Cerebellar cortex (tissue), 1 donor: ENCODE data around the gene TAS2R10.
"Not testable (repeated sequence)": the region's sequence is repeated elsewhere in the genome, so short reads cannot be mapped to it uniquely, and the experiment has no call there.

Experiments used
- DNase-seq: peaks from one replicate; pipeline ENCODE4 v3.0.0-alpha.2; 2015; ENCODE audit warnings: low spot score

TAS2R10 gene

GRCh38 chr12:10826258-10826657 lies at the start of gene TAS2R10:
Gene TAS2R10, minus strand, starts transcription at chr12:10826358. Its CDS starts 89 bp downstream, at chr12:10826269.
- DNase-seq = no peak

- DNase-seq = no peak
These were observed 47.2 kb upstream of the TAS2R10 start for GRCh38 chr12:10873378-10873777.

GRCh38 chr12:10867381-10867780 lies 41.2 kb upstream of the TAS2R10 start:
- DNase-seq = no peak

GRCh38 chr12:10863512-10864218 lies 37.5 kb upstream of the TAS2R10 start:
- no peak for DNase-seq

- no peak for DNase-seq
These were observed 35.2 kb upstream of the TAS2R10 start for GRCh38 chr12:10861366-10861765.

- DNase-seq = no peak
These were observed 29.6 kb upstream of the TAS2R10 start for GRCh38 chr12:10855807-10856206.

- no peak for DNase-seq
These were observed 27.6 kb upstream of the TAS2R10 start for GRCh38 chr12:10853776-10854175.

GRCh38 chr12:10851243-10851858 lies 25.2 kb upstream of the TAS2R10 start:
- no peak for DNase-seq

GRCh38 chr12:10849425-10849878 lies 23.3 kb upstream of the TAS2R10 start, which contains the start of gene PRR4:
Gene PRR4, minus strand, starts transcription at chr12:10849475. Its CDS starts 38 bp downstream, at chr12:10849437.
- no peak for DNase-seq

GRCh38 chr12:10847744-10848143 lies 21.6 kb upstream of the TAS2R10 start:
- DNase-seq = no peak

- DNase-seq = no peak
These were observed 16.7 kb upstream of the TAS2R10 start for GRCh38 chr12:10842862-10843261.

- DNase-seq = no peak
These were observed 12.3 kb upstream of the TAS2R10 start for GRCh38 chr12:10838461-10838860.

- no peak for DNase-seq
These were observed 3.8 kb upstream of the TAS2R10 start for GRCh38 chr12:10829994-10830393.

GRCh38 chr12:10824957-10825356 lies 1.2 kb downstream of the TAS2R10 start:
- no peak for DNase-seq

GRCh38 chr12:10811883-10812536 lies 14.1 kb downstream of the TAS2R10 start:
- no peak for DNase-seq

GRCh38 chr12:10810068-10810467 lies 16.1 kb downstream of the TAS2R10 start, which contains the start of gene TAS2R9:
Gene TAS2R9, minus strand, starts transcription at chr12:10810168. Its CDS starts 93 bp downstream, at chr12:10810075.
- no peak for DNase-seq

- DNase-seq = no peak
These were observed 19.0 kb downstream of the TAS2R10 start, which contains the start of gene TAS2R8 for GRCh38 chr12:10807186-10807585. Gene TAS2R8, minus strand, starts transcription at chr12:10807286. Its CDS starts 306 bp downstream, at chr12:10806980.

GRCh38 chr12:10802587-10802986 lies 23.6 kb downstream of the TAS2R10 start, which contains the start of gene TAS2R7:
Gene TAS2R7, minus strand, starts transcription at chr12:10802627. Its CDS starts 57 bp downstream, at chr12:10802570.
- DNase-seq = no peak

- no peak for DNase-seq
These were observed 24.4 kb downstream of the TAS2R10 start for GRCh38 chr12:10801741-10802140.

- no peak for DNase-seq
These were observed 31.9 kb downstream of the TAS2R10 start for GRCh38 chr12:10794222-10794621.

GRCh38 chr12:10791769-10792168 lies 34.4 kb downstream of the TAS2R10 start:
- not testable (repeated sequence) for DNase-seq

GRCh38 chr12:10783252-10783651 lies 42.9 kb downstream of the TAS2R10 start:
- no peak for DNase-seq

GRCh38 chr12:10779103-10779502 lies 47.1 kb downstream of the TAS2R10 start:
- DNase-seq = no peak
